Measurements from ENCODE around the gene ZMYND8.
"Not testable (repeated sequence)": the region's sequence is repeated elsewhere in the genome, so short reads cannot be mapped to it uniquely, and the experiment has no call there.

- not testable (repeated sequence) for TF ChIP-seq ZNF274 (IDR thresholded peaks at IDR 0.05; ENCODE audit: low read depth, low read length); YY1 (IDR thresholded peaks at IDR 0.05; ENCODE audit: insufficient read depth, insufficient read length)
Measured at GRCh38 chr20:47260540-47261126, 95.9 kb downstream of the ZMYND8 start.

Data from NT2/D1 (cell line).